Stimulated activated CD4-positive, alpha-beta T cell treated with anti-CD3 and anti-CD28 coated beads, Interleukin-1b, Interleukin-23, amount 100 ng/mL, for 24 hours (primary cell): ENCODE data around the gene SLC2A9.
"Not testable (repeated sequence)": the region's sequence is repeated elsewhere in the genome, so short reads cannot be mapped to it uniquely, and the experiment has no call there.

Source experiments
- DNase-seq, 4 experiments: peaks; one replicate each; pipeline ENCODE4 v3.0.0-alpha.2; 2020; ENCODE audit warnings: low read depth in 4 of 4, low spot score in 1 of 4

The SLC2A9 gene

GRCh38 chr4:9929111-9929510, 92.2 kb downstream of the SLC2A9 start:
- no peak for DNase-seq

- no peak for DNase-seq
Measured at GRCh38 chr4:9927341-9928007, 93.8 kb downstream of the SLC2A9 start.

GRCh38 chr4:9926586-9926985, 94.7 kb downstream of the SLC2A9 start:
- DNase-seq: no peak

- DNase-seq: no peak
Measured at GRCh38 chr4:9925750-9926439, 95.4 kb downstream of the SLC2A9 start.

GRCh38 chr4:9924750-9925149, 96.5 kb downstream of the SLC2A9 start:
- no peak for DNase-seq

GRCh38 chr4:9923195-9923812, 98.0 kb downstream of the SLC2A9 start:
- no peak for DNase-seq

GRCh38 chr4:9921326-9921725, 100.0 kb downstream of the SLC2A9 start:
- no peak for DNase-seq

- no peak for DNase-seq
Measured at GRCh38 chr4:9920029-9920428, 101.3 kb downstream of the SLC2A9 start.

GRCh38 chr4:9919047-9919446, 102.2 kb downstream of the SLC2A9 start:
- no peak for DNase-seq

GRCh38 chr4:9918484-9918883, 102.8 kb downstream of the SLC2A9 start:
- DNase-seq: no peak

GRCh38 chr4:9916937-9917336, 104.4 kb downstream of the SLC2A9 start:
- DNase-seq: no peak

- DNase-seq: no peak
Measured at GRCh38 chr4:9916346-9916745, 105.0 kb downstream of the SLC2A9 start.

GRCh38 chr4:9913846-9914245, 107.5 kb downstream of the SLC2A9 start:
- DNase-seq: no peak

- no peak for DNase-seq
Measured at GRCh38 chr4:9906996-9907395, 114.3 kb downstream of the SLC2A9 start.

GRCh38 chr4:9904976-9905587, 116.2 kb downstream of the SLC2A9 start:
- no peak for DNase-seq

GRCh38 chr4:9903317-9903716, 118.0 kb downstream of the SLC2A9 start:
- DNase-seq: no peak

GRCh38 chr4:9901257-9901656, 120.0 kb downstream of the SLC2A9 start:
- DNase-seq: no peak

- DNase-seq: not testable (repeated sequence)
Measured at GRCh38 chr4:9900633-9901032, 120.7 kb downstream of the SLC2A9 start.

- DNase-seq: no peak
Measured at GRCh38 chr4:9899306-9900055, 121.8 kb downstream of the SLC2A9 start.

GRCh38 chr4:9898596-9899305, 122.5 kb downstream of the SLC2A9 start:
- no peak for DNase-seq

- no peak for DNase-seq
Measured at GRCh38 chr4:9895333-9895705, 126.0 kb downstream of the SLC2A9 start.
